HG02763 (cell line): Measurements from ENCODE around the gene BCAS1.

Experiments
- ATAC-seq: cut with Tn5 transposase; IDR thresholded peaks from one replicate; pipeline ENCODE4 v1.9.1; 2021; ENCODE audit warnings: mild to moderate bottlenecking, moderate library complexity; ENCODE audit not compliant: unreplicated experiment

BCAS1 gene

GRCh38 chr20:54078296-54078984 lies 8.0 kb upstream of the BCAS1 start:
- no peak for ATAC-seq

GRCh38 chr20:54076259-54076658 lies 5.9 kb upstream of the BCAS1 start:
- no peak for ATAC-seq

- ATAC-seq, result no peak
Measured at GRCh38 chr20:54075322-54075721, 4.9 kb upstream of the BCAS1 start.

- no peak for ATAC-seq
Measured at GRCh38 chr20:54074511-54074910, 4.1 kb upstream of the BCAS1 start.

DNA sequence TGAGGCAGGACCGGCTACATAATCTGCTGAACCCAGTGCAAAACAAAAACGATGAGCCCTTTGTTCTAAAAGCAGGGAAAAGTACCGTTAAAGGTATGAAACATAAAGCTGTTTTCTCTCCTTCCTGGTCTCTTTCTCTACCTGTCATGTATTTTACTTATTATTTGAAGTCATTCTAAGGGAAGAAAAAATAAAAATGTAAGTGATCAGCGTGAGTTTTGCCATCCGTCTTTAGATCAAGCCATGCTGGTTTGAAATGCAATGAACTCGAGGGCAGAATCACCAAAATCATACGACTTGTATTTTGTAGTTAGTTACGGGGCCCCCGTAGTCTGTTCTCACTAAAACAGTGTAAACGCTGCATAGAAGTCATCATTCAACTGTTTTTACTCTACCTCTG lies 2.9 kb upstream of the BCAS1 start:
- no peak for ATAC-seq

GRCh38 chr20:54069501-54069971 lies 858 bp downstream of the BCAS1 start:
- ATAC-seq, result no peak

GRCh38 chr20:54068966-54069365 lies 1.4 kb downstream of the BCAS1 start:
- ATAC-seq, result no peak

- no peak for ATAC-seq
Measured at GRCh38 chr20:54068495-54068894, 1.9 kb downstream of the BCAS1 start.

DNA sequence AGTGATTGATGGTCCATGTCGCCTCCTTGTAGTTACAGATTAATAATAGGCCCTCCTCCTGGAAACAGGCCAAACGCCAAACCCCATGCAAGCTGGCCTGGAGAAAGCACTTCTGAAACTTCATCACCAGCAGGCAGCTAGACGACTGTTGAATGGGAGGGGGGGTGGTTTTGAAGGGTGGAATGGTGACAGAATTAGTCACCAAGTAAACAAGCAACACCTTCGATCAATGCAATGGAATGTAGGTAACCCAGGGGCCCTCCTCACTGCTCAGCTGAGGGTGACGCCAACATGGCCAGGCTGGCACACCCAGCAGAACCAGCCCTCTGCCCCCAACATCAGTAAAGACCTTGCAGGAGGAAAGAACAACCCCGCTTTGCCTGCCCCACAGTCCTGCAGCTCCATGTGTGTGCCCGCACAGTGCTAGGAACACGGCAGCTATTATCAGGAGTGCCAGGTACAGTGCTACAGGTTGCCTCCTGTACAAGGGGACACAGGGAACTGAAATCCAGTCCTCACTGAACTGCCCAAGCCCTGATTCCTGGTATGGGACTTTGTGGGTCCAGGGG lies 2.7 kb downstream of the BCAS1 start:
- peak; percentile 60 for ATAC-seq

DNA sequence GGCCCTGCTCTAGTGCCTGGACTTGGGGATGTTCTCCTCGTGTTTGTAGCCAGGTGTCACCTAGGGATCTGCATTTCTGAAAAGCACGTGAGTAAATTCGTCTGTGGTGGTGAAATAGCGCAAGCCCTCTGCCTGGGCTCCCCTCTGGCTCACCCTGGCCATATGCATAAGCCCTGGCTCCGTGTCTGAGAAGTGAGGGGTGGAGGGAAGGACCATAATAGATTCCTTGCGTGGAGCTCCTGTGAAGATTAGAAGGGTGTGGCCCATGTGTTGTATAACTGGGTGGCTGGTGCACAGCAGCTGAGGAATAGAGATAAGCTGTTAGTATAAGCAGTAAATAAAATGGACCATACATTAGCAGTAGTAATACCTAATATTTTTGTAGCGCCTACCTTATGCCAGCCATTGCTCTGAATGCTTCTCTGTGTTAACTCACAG lies 4.8 kb downstream of the BCAS1 start:
- no peak for ATAC-seq

GRCh38 chr20:54064939-54065338 lies 5.5 kb downstream of the BCAS1 start:
- no peak for ATAC-seq

DNA sequence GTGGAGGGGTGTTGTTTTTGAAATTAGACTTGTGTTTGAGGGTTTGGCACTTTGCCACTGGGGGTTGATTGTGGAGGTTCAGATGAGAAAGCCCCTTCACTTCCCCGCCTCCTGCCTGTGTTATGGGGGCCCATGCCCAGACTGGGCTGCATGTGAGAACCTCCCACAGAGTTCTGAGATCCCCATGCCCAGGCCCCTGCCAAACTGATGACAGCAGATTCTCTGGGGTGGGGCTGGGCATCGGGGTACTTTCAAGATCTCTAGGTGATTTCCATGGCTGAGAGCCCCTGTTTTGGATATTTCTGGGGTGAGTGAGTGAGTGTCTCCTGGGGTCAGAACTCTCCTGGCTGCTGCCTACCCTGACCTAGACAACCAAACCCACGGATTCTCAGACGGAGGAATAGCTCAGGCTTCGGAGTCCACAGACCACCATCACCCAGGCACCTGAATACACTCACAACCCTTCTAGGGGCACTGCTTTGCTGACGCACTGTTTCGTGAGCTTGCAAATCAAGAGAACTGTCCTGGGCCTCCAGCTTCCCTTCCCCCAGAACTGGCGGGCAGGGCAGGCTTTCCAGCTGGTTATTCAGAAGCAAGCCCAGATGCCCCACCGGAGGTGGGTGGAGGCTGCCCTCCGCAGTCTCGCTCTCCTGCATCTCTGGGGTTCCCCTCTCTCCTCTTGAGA lies 6.3 kb downstream of the BCAS1 start:
- ATAC-seq, result peak; percentile 31

- ATAC-seq, result no peak
Measured at GRCh38 chr20:54063580-54063979, 6.8 kb downstream of the BCAS1 start.

DNA sequence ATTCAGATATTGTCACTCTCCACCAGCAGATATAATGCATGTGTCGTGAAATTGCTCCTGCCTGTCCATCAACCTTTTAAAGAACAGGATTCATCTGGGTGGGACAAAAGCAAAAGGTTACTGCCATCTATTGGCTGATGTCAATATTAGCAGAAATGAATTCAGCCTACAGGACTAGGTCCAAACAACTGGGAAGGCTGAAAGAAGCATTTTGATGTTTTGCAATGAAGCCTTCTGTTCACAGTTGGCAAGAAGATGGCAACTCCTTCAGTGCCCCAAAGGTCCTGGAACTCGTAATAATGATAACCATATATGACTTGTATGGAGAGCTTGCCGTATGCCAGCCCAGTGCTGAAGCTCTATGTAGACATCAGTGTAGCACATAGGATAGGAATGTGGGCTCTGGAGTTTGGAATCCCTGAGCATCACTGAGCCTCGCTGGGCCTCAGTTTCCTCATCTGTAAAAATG lies 7.5 kb downstream of the BCAS1 start:
- ATAC-seq, result peak; percentile 30

GRCh38 chr20:54061101-54061881 lies 9.1 kb downstream of the BCAS1 start:
- ATAC-seq, result no peak

- ATAC-seq, result no peak
Measured at GRCh38 chr20:54059691-54060364, 10.6 kb downstream of the BCAS1 start.

DNA sequence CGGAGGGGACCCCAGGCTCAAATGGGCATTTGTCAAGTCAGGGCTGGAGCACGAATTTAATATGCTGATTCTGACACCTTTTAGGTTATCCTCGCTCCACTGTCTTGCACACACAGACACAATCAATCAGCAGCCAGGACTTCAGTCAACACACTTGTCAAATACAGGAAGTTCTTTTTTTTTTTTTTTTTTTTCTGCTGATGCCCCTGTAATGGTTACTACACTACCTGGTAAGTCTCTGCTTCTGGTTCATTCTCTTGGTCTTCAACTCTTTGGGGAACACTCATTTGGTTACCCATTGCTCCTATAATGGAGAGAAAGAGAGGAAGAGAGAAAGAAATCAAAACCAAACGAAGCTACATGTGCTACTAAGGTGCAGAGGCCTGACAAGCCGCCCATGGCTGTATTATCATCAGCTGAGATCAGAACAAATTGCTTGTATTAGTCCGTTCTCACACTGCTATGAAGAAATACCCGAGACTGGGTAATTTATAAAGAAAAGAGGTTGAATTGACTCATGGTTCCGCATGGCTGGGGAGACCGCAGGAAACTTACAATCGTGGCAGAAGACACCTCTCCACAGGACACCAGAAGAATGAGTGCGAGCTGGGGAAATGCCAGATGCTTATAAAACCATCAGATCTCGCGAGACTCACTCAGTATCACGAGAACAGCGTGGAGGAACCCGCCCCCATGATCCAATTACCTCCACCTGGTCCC lies 11.8 kb downstream of the BCAS1 start:
- ATAC-seq, result no peak

GRCh38 chr20:54056762-54057639 lies 13.4 kb downstream of the BCAS1 start:
- ATAC-seq, result no peak

GRCh38 chr20:54054516-54054915 lies 15.9 kb downstream of the BCAS1 start:
- ATAC-seq, result no peak
